ENCODE data around the gene RPL6. TPM values are rescaled to one million over a fixed set of nuclear protein-coding genes. Genes with fewer than 3 reads are reported as not detected.

Gene RPL6
- total and polyA plus RNA-seq, 4 experiments from 2014 or later: 361 to 1,665 (median 1,175) TPM

GRCh38 chr12:112368856-112369255 is 40.5 kb downstream of the RPL6 start:
- H3K36me3 ChIP-seq (ENCODE audit: insufficient read depth, low read length): no peaks in the 10 kb centered on the region
- POLR2A ChIA-PET (ENCODE audit: partially characterized antibody): no interaction called here
- Mint-ChIP-seq H3K27ac (no peak overlapping the region), H3K36me3 (peaks cover 0 to 4% of the 10 kb centered on the region in 2 donors), H3K4me1 (peaks cover 12 to 20% (median 13%) of the 10 kb centered on the region in 4 donors), H3K9me3 (no peaks in the 10 kb centered on the region), H3K27me3 (no peaks in the 10 kb centered on the region), H3K4me3 (no peak overlapping the region)
- DNase-seq: no peak
- no peaks in the 10 kb centered on the region for H3K4me1 ChIP-seq (ENCODE audit: insufficient read depth, low read length)
- H3K9me3 ChIP-seq (ENCODE audit: control insufficient read depth in 1 of 2, low read length in 2 of 2): no peaks in the 10 kb centered on the region
- no peaks in the 10 kb centered on the region for H3K27me3 ChIP-seq (ENCODE audit: insufficient read depth, low read length)
- intact Hi-C loops (cut with micrococcal nuclease): no loop called here
- H3K27ac ChIP-seq (ENCODE audit: low read depth, low read length): no peak overlapping the region
- H3K4me3 ChIP-seq (ENCODE audit: low read length in 2 of 2): no peak overlapping the region
- CTCF ChIA-PET (ENCODE audit: partially characterized antibody): interaction anchor here (0.9 kb wide), 1 partner anchor 35 kb away, joined by 3 read pairs; no protein-coding TSS in a partner anchor

GRCh38 chr12:112367965-112368364 is 41.4 kb downstream of the RPL6 start:
- Mint-ChIP-seq H3K4me3 (no peak overlapping the region), H3K27me3 (no peaks in the 10 kb centered on the region), H3K36me3 (peaks cover 0 to 4% of the 10 kb centered on the region in 2 donors), H3K4me1 (peaks cover 12 to 20% (median 13%) of the 10 kb centered on the region in 4 donors), H3K27ac (no peak overlapping the region), H3K9me3 (no peaks in the 10 kb centered on the region)
- ChIA-PET POLR2A (ENCODE audit: partially characterized antibody) (no interaction called here), CTCF (ENCODE audit: partially characterized antibody) (interaction anchor here (0.9 kb wide), 1 partner anchor 36 kb away, joined by 3 read pairs; no protein-coding TSS in a partner anchor)
- Histone ChIP-seq H3K36me3 (ENCODE audit: insufficient read depth, low read length) (no peaks in the 10 kb centered on the region), H3K27ac (ENCODE audit: low read depth, low read length) (no peak overlapping the region), H3K27me3 (ENCODE audit: insufficient read depth, low read length) (no peaks in the 10 kb centered on the region), H3K9me3 (ENCODE audit: control insufficient read depth in 1 of 2, low read length in 2 of 2) (no peaks in the 10 kb centered on the region), H3K4me1 (ENCODE audit: insufficient read depth, low read length) (no peaks in the 10 kb centered on the region), H3K4me3 (ENCODE audit: low read length in 2 of 2) (no peak overlapping the region)
- no peak for DNase-seq
- intact Hi-C loops (cut with micrococcal nuclease): no loop called here

GRCh38 chr12:112362310-112362709 is 47.1 kb downstream of the RPL6 start:
- POLR2A ChIA-PET (ENCODE audit: partially characterized antibody): no interaction called here
- peaks cover 0 to 7% of the 10 kb centered on the region in 2 donors for H3K36me3 Mint-ChIP-seq
- intact Hi-C loops (cut with micrococcal nuclease): no loop called here

GRCh38 chr12:112361271-112361670 is 48.1 kb downstream of the RPL6 start:
- Mint-ChIP-seq H3K9me3 (no peaks in the 10 kb centered on the region), H3K36me3 (peaks cover 0 to 7% of the 10 kb centered on the region in 2 donors), H3K27ac (no peak overlapping the region), H3K4me3 (no peak overlapping the region), H3K4me1 (peaks cover 0 to 14% (median 8%) of the 10 kb centered on the region in 4 donors), H3K27me3 (no peaks in the 10 kb centered on the region)
- intact Hi-C loops (cut with micrococcal nuclease): no loop called here
- DNase-seq: no peak
- no peaks in the 10 kb centered on the region for H3K36me3 ChIP-seq (ENCODE audit: insufficient read depth, low read length)
- ChIA-PET POLR2A (ENCODE audit: partially characterized antibody) (no interaction called here), CTCF (ENCODE audit: partially characterized antibody) (interaction anchor here (0.7 kb wide), 1 partner anchor 976 kb away, joined by 3 read pairs; no protein-coding TSS in a partner anchor)
- H3K4me1 ChIP-seq (ENCODE audit: insufficient read depth, low read length): no peaks in the 10 kb centered on the region
- no peaks in the 10 kb centered on the region for H3K9me3 ChIP-seq (ENCODE audit: control insufficient read depth in 1 of 2, low read length in 2 of 2)
- H3K27me3 ChIP-seq (ENCODE audit: insufficient read depth, low read length): no peaks in the 10 kb centered on the region
- no peak overlapping the region for H3K4me3 ChIP-seq (ENCODE audit: low read length in 2 of 2)
- no peak overlapping the region for H3K27ac ChIP-seq (ENCODE audit: low read depth, low read length)

More at GRCh38 chr12:112362310-112362709, 47.1 kb downstream of the RPL6 start:
- Histone ChIP-seq H3K36me3 (ENCODE audit: insufficient read depth, low read length) (no peaks in the 10 kb centered on the region), H3K27me3 (ENCODE audit: insufficient read depth, low read length) (no peaks in the 10 kb centered on the region), H3K27ac (ENCODE audit: low read depth, low read length) (no peak overlapping the region), H3K4me3 (ENCODE audit: low read length in 2 of 2) (no peak overlapping the region), H3K4me1 (ENCODE audit: insufficient read depth, low read length) (no peaks in the 10 kb centered on the region), H3K9me3 (ENCODE audit: control insufficient read depth in 1 of 2, low read length in 2 of 2) (no peaks in the 10 kb centered on the region)
- CTCF ChIA-PET (ENCODE audit: partially characterized antibody): no interaction called here
- H3K27me3 Mint-ChIP-seq: no peaks in the 10 kb centered on the region
- no peaks in the 10 kb centered on the region for H3K9me3 Mint-ChIP-seq
- H3K4me3 Mint-ChIP-seq: no peak overlapping the region
- DNase-seq: no peak
- H3K27ac Mint-ChIP-seq: no peak overlapping the region
- peaks cover 0 to 12% (median 6%) of the 10 kb centered on the region in 4 donors for H3K4me1 Mint-ChIP-seq

GRCh38 chr12:112359290-112359689 is 50.1 kb downstream of the RPL6 start:
- H3K27ac Mint-ChIP-seq: no peak overlapping the region
- H3K9me3 Mint-ChIP-seq: no peaks in the 10 kb centered on the region
- no peaks in the 10 kb centered on the region for H3K27me3 ChIP-seq (ENCODE audit: insufficient read depth, low read length)
- no peak overlapping the region for H3K4me3 Mint-ChIP-seq
- H3K4me1 Mint-ChIP-seq: peaks cover 4 to 13% (median 11%) of the 10 kb centered on the region in 4 donors
- no peak overlapping the region for H3K4me3 ChIP-seq (ENCODE audit: low read length in 2 of 2)
- no peaks in the 10 kb centered on the region for H3K9me3 ChIP-seq (ENCODE audit: control insufficient read depth in 1 of 2, low read length in 2 of 2)
- ChIA-PET POLR2A (ENCODE audit: partially characterized antibody) (no interaction called here), CTCF (ENCODE audit: partially characterized antibody) (interaction anchor here (1.2 kb wide), 1 partner anchor 161 kb away, joined by 3 read pairs; no protein-coding TSS in a partner anchor)
- H3K27ac ChIP-seq (ENCODE audit: low read depth, low read length): no peak overlapping the region
- intact Hi-C loops (cut with micrococcal nuclease): no loop called here
- H3K4me1 ChIP-seq (ENCODE audit: insufficient read depth, low read length): peaks cover 3% of the 10 kb centered on the region
- no peaks in the 10 kb centered on the region for H3K36me3 ChIP-seq (ENCODE audit: insufficient read depth, low read length)
- peaks cover 0 to 7% of the 10 kb centered on the region in 2 donors for H3K36me3 Mint-ChIP-seq
- DNase-seq: no peak
- no peaks in the 10 kb centered on the region for H3K27me3 Mint-ChIP-seq

GRCh38 chr12:112357214-112357613 is 52.2 kb downstream of the RPL6 start:
- H3K36me3 ChIP-seq (ENCODE audit: insufficient read depth, low read length): no peaks in the 10 kb centered on the region
- CTCF ChIA-PET (ENCODE audit: partially characterized antibody): interaction anchor here (1.0 kb wide), 1 partner anchor 29 kb away, joined by 3 read pairs; no protein-coding TSS in a partner anchor

More at GRCh38 chr12:112357214-112357613, 52.2 kb downstream of the RPL6 start:
- Histone ChIP-seq H3K27me3 (ENCODE audit: insufficient read depth, low read length) (no peaks in the 10 kb centered on the region), H3K9me3 (ENCODE audit: control insufficient read depth in 1 of 2, low read length in 2 of 2) (no peaks in the 10 kb centered on the region), H3K4me3 (ENCODE audit: low read length in 2 of 2) (no peak overlapping the region), H3K4me1 (ENCODE audit: insufficient read depth, low read length) (peaks cover 13% of the 10 kb centered on the region), H3K27ac (ENCODE audit: low read depth, low read length) (no peak overlapping the region)
- intact Hi-C loops (cut with micrococcal nuclease): no loop called here
- H3K4me3 Mint-ChIP-seq: no peak overlapping the region
- H3K4me1 Mint-ChIP-seq: peaks cover 6 to 22% (median 15%) of the 10 kb centered on the region in 4 donors
- POLR2A ChIA-PET (ENCODE audit: partially characterized antibody): no interaction called here
- H3K9me3 Mint-ChIP-seq: no peaks in the 10 kb centered on the region
- peak overlapping the region in 1 of 7 donors; percentile 60 for H3K27ac Mint-ChIP-seq
- peaks cover 0 to 7% of the 10 kb centered on the region in 2 donors for H3K36me3 Mint-ChIP-seq
- no peak for DNase-seq
- H3K27me3 Mint-ChIP-seq: no peaks in the 10 kb centered on the region
